Mesenchymal stem cell (in vitro differentiated cells and primary cell): ENCODE measurements around the gene C17orf113.
"Not testable (repeated sequence)": the region's sequence is repeated elsewhere in the genome, so short reads cannot be mapped to it uniquely, and the experiment has no call there.

Experiments
- DNase-seq: peaks from one replicate; pipeline ENCODE4 v3.0.0-alpha.2; 2013
- H2AFZ ChIP-seq: one replicate; pipeline ENCODE4 v1.6.1; 2013; ENCODE audit warnings: low read depth, mild to moderate bottlenecking, control low read depth, inconsistent platforms, low read length, moderate library complexity
- H2AK5ac ChIP-seq: 2 replicates; pipeline ENCODE4 v1.6.1; 2013; ENCODE audit warnings: low read length, moderate library complexity, mild to moderate bottlenecking, inconsistent platforms; ENCODE audit not compliant: severe bottlenecking
- H2BK120ac ChIP-seq: one replicate; pipeline ENCODE4 v1.6.1; 2013; ENCODE audit warnings: low read depth, mild to moderate bottlenecking, inconsistent platforms, low read length, moderate library complexity
- H2BK12ac ChIP-seq, 2 experiments: one replicate each; pipeline ENCODE4 v1.6.1; 2013; ENCODE audit warnings: inconsistent platforms in 2 of 2, low read length in 2 of 2, mild to moderate bottlenecking in 2 of 2, moderate library complexity in 2 of 2, control low read depth in 1 of 2
- H2BK15ac ChIP-seq: one replicate; pipeline ENCODE4 v1.6.1; 2013; ENCODE audit warnings: mild to moderate bottlenecking, low read depth, inconsistent platforms; ENCODE audit not compliant: poor library complexity, severe bottlenecking
- H2BK5ac ChIP-seq: 2 replicates; pipeline ENCODE4 v1.6.1; 2013; ENCODE audit warnings: low read depth, mild to moderate bottlenecking, low read length, control low read depth, inconsistent platforms; ENCODE audit not compliant: poor library complexity, severe bottlenecking
- H3K14ac ChIP-seq, 2 experiments: one replicate each; pipeline ENCODE4 v1.6.1; 2013; ENCODE audit warnings: inconsistent platforms in 2 of 2, low read length in 2 of 2, control low read depth in 1 of 2, mild to moderate bottlenecking in 1 of 2, moderate library complexity in 1 of 2
- H3K18ac ChIP-seq, 2 experiments: one replicate each; pipeline ENCODE4 v1.6.1; 2013; ENCODE audit warnings: inconsistent platforms in 2 of 2, low read length in 2 of 2, control low read depth in 1 of 2, low read depth in 1 of 2, mild to moderate bottlenecking in 1 of 2
- H3K23ac ChIP-seq, 2 experiments: one replicate each; pipeline ENCODE4 v1.6.1; 2013; ENCODE audit warnings: inconsistent platforms in 2 of 2, low read length in 2 of 2, mild to moderate bottlenecking in 2 of 2, moderate library complexity in 2 of 2, control low read depth in 1 of 2
- H3K27ac ChIP-seq: 2 replicates; pipeline ENCODE4 v1.5.1; 2013; ENCODE audit warnings: mild to moderate bottlenecking, moderate library complexity, low read length, control low read depth, inconsistent platforms; ENCODE audit not compliant: poor library complexity, severe bottlenecking
- H3K27me3 ChIP-seq, 2 experiments: 2 replicates each; pipeline versions ENCODE4 v1.6.1 to v1.7.0; 2013; ENCODE audit warnings: low read length in 2 of 2, mild to moderate bottlenecking in 2 of 2, moderate library complexity in 2 of 2, control low read depth in 1 of 2, inconsistent platforms in 1 of 2; ENCODE audit not compliant: control insufficient read depth in 1 of 2, insufficient read depth in 1 of 2
- H3K36me3 ChIP-seq, 2 experiments: 2 replicates each; pipeline versions ENCODE4 v1.6.1 to v1.7.0; 2013; ENCODE audit warnings: low read length in 2 of 2, control low read depth in 1 of 2, inconsistent platforms in 1 of 2, low read depth in 1 of 2, mild to moderate bottlenecking in 1 of 2; ENCODE audit not compliant: insufficient read depth in 2 of 2, control insufficient read depth in 1 of 2
- H3K4ac ChIP-seq, 2 experiments: one replicate each; pipeline ENCODE4 v1.6.1; 2013; ENCODE audit warnings: inconsistent platforms in 2 of 2, low read length in 2 of 2, mild to moderate bottlenecking in 2 of 2, moderate library complexity in 2 of 2, control low read depth in 1 of 2, low read depth in 1 of 2
- H3K4me1 ChIP-seq: 2 replicates; pipeline ENCODE4 v1.6.1; 2013; ENCODE audit warnings: low read depth, low read length, control low read depth; ENCODE audit not compliant: control insufficient read depth, insufficient read depth
- H3K4me2 ChIP-seq: 2 replicates; pipeline ENCODE4 v1.6.1; 2013; ENCODE audit warnings: low read length, mild to moderate bottlenecking, inconsistent platforms; ENCODE audit not compliant: poor library complexity, severe bottlenecking
- H3K4me3 ChIP-seq, 2 experiments: 2 replicates each; pipeline versions ENCODE4 v1.5.1 to v1.7.0; 2013; ENCODE audit warnings: low read length in 2 of 2, mild to moderate bottlenecking in 2 of 2, control low read depth in 1 of 2, low read depth in 1 of 2; ENCODE audit not compliant: insufficient read depth in 1 of 2
- H3K79me1 ChIP-seq: replicated peaks from 2 replicates; pipeline ENCODE4 v1.6.1; 2013; ENCODE audit warnings: mild to moderate bottlenecking, control low read depth, low read length, inconsistent platforms; ENCODE audit not compliant: poor library complexity, severe bottlenecking
- H3K9ac ChIP-seq: 2 replicates; pipeline ENCODE4 v1.7.0; 2013; ENCODE audit warnings: mild to moderate bottlenecking, low read length, moderate library complexity
- H3K9me3 ChIP-seq: 2 replicates; pipeline ENCODE4 v1.7.0; 2013; ENCODE audit warnings: mild to moderate bottlenecking, low read length; ENCODE audit not compliant: control insufficient read depth
- H4K8ac ChIP-seq: one replicate; pipeline ENCODE4 v1.6.1; 2013; ENCODE audit warnings: inconsistent platforms, mild to moderate bottlenecking, low read length, moderate library complexity
- H4K91ac ChIP-seq: one replicate; pipeline ENCODE4 v1.6.1; 2013; ENCODE audit warnings: mild to moderate bottlenecking, low read length, inconsistent platforms
- WGBS: methylation state at CpG from one replicate; pipeline ENCODE4 v1.1.7; 2013; ENCODE audit warnings: mixed read lengths; 5-methylcytosine and 5-hydroxymethylcytosine counted together

C17orf113 gene

DNA sequence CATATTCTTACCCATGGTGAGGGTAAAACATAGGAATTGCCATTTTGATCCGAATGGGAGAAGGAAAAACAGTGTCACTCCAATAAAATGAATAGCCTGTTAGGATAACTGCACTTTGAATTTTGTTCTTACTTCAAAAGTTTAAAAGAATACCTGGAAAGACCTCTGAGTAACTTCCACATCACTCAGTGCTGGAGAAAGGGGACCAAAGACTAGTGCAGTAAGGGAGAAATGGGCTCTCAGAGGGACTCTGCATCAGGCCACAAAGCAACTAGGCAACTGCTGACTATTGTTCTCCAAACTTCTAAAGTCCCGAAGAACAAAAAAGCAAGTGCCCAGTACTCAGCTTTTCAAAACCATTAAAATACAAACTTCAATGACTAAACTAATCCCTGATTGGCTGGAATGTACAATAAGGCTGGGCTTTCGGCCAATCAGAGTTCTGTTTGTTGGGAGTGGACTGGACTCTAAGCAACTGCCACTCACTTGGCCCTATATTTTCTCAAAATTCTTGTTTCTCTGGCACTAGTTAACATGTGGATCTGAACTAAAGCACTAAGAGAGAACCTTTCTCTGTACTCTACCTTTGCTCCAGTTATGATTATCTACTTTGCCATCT, 39.4 kb downstream of the C17orf113 start:
- no peak overlapping the region for H3K4me3 ChIP-seq
- H3K27ac ChIP-seq, result no peak overlapping the region
- no peak overlapping the region for H4K8ac ChIP-seq
- H4K91ac ChIP-seq, result no peak overlapping the region
- H3K9ac ChIP-seq, result no peak overlapping the region
- peak; percentile 45 for DNase-seq
- H2BK120ac ChIP-seq, result no peak overlapping the region
- peak overlapping the region; percentile 89 for H2AK5ac ChIP-seq
- H3K14ac ChIP-seq, result no peak overlapping the region
- no peak overlapping the region for H2AFZ ChIP-seq
- no peak overlapping the region for H2BK15ac ChIP-seq
- H3K9me3 ChIP-seq, result no peaks in the 10 kb centered on the region
- no peak overlapping the region for H3K23ac ChIP-seq
- H3K79me1 ChIP-seq, result peaks cover 1% of the 10 kb centered on the region
- 100% methylated on average over 1 of the region's 3 CpGs for WGBS
- H3K4ac ChIP-seq, result no peak overlapping the region
- peaks cover 7% of the 10 kb centered on the region for H3K4me1 ChIP-seq
- H2BK12ac ChIP-seq, result no peak overlapping the region
- no peak overlapping the region for H3K18ac ChIP-seq
- peaks cover 6 to 13% of the 10 kb centered on the region in 2 experiments for H3K36me3 ChIP-seq
- no peak overlapping the region for H2BK5ac ChIP-seq
- no peak overlapping the region for H3K4me2 ChIP-seq
- H3K27me3 ChIP-seq, result no peaks in the 10 kb centered on the region

DNA sequence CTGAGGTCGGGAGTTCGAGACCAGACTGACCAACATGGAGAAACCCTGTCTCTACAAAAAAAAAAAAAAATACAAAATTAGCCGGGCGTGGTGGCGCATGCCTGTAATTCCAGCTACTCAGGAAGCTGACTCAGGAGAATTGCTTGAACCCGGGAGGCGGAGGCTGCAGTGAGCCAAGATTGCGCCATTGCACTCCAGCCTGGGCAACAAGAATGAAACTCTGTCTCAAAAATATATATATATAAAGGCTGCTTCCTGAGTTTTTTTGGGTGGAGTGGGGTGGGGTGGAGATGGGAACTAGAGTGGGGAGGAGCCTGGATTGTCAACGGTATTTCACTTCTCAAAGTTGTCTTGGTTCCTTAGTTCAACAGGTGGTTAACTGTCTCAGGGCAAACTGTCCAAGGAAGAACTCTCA, 40.1 kb downstream of the C17orf113 start:
- H3K27ac ChIP-seq, H3K14ac ChIP-seq, H2BK120ac ChIP-seq, H2AK5ac ChIP-seq, H3K23ac ChIP-seq, H3K27me3 ChIP-seq, H2BK12ac ChIP-seq, H2BK15ac ChIP-seq, H4K91ac ChIP-seq, H3K4me3 ChIP-seq, DNase-seq, H3K9me3 ChIP-seq, H2BK5ac ChIP-seq, H3K4me1 ChIP-seq, H3K18ac ChIP-seq, H3K9ac ChIP-seq, H4K8ac ChIP-seq, H3K4ac ChIP-seq, H2AFZ ChIP-seq, H3K79me1 ChIP-seq, H3K4me2 ChIP-seq: not testable (repeated sequence)
- WGBS, result 31% methylated on average over 5 of the region's 9 CpGs
- H3K36me3 ChIP-seq, result peaks cover 6 to 13% of the 10 kb centered on the region in 2 experiments

DNA sequence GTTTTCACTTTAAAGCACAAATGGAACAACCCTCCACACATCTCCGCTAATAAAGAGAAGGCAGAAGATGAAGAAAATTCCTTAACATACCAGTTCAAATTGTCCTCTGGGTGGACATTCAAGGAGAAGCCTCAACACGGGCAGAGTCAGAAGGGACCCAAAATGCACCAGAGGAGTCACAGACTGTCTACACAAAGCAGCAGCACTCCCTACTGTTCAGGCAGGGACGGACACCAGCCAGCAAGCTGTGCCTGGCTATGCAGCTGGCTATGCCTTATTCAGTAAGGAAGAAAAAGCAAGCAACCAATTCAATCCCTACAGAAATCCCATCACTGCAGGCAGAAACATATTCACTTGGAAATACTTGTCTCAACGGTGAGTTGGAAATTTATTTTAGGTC, 41.2 kb downstream of the C17orf113 start:
- Histone ChIP-seq H3K4me2 (no peak overlapping the region), H3K4me1 (peaks cover 3% of the 10 kb centered on the region), H3K4ac (no peak overlapping the region), H3K27ac (no peak overlapping the region), H3K18ac (no peak overlapping the region), H4K8ac (no peak overlapping the region), H3K36me3 (peaks cover 6 to 13% of the 10 kb centered on the region in 2 experiments), H3K4me3 (no peak overlapping the region), H3K79me1 (peaks cover 2% of the 10 kb centered on the region), H3K9ac (no peak overlapping the region), H2AFZ (no peak overlapping the region), H3K23ac (no peak overlapping the region), H3K9me3 (no peaks in the 10 kb centered on the region), H2AK5ac (no peak overlapping the region), H2BK120ac (no peak overlapping the region), H2BK12ac (no peak overlapping the region), H3K14ac (no peak overlapping the region), H2BK5ac (no peak overlapping the region), H2BK15ac (peak overlapping the region; percentile 23), H4K91ac (peak overlapping the region; percentile 85), H3K27me3 (no peaks in the 10 kb centered on the region)
- WGBS, result 97% methylated on average over 3 of the region's 4 CpGs
- no peak for DNase-seq

DNA sequence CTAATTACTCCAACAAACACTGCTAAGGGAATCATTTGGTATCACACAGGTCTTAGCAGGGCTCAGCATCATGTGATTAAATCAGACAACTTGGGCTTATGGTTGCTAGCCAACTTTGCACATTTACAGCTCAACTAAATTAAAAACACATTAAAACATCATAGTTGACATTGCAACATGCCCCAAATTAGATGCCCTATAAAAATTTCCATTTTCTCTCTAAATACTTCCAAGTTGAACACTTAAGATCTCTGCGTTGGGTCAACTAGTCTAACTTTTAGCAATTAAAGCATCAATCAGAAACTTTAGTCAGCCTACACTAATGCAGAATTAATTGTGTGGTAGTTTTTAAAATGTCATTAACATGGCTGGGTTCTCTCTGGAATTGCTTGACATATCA, 45.2 kb downstream of the C17orf113 start:
- Histone ChIP-seq H3K36me3 (peaks cover 3 to 38% of the 10 kb centered on the region in 2 experiments), H3K9ac (peak overlapping the region; percentile 23), H3K4me2 (no peak overlapping the region), H3K4me1 (peaks cover 2% of the 10 kb centered on the region), H2AFZ (no peak overlapping the region), H4K8ac (no peak overlapping the region), H2BK12ac (no peak overlapping the region), H3K9me3 (no peaks in the 10 kb centered on the region), H2BK15ac (no peak overlapping the region), H3K18ac (no peak overlapping the region), H2BK120ac (no peak overlapping the region), H2AK5ac (no peak overlapping the region), H3K27me3 (no peaks in the 10 kb centered on the region), H3K27ac (no peak overlapping the region), H3K4me3 (no peak overlapping the region), H2BK5ac (no peak overlapping the region), H3K79me1 (peaks cover 4% of the 10 kb centered on the region), H3K14ac (no peak overlapping the region), H4K91ac (no peak overlapping the region), H3K23ac (no peak overlapping the region), H3K4ac (no peak overlapping the region)
- DNase-seq, result no peak
- WGBS, result no CpG with 5 or more reads among the region's 1 CpG
